GM19395 (cell line): Measurements from ENCODE around the gene FHL2.

ENCODE experiments used
- ATAC-seq: cut with Tn5 transposase; IDR thresholded peaks from one replicate; pipeline ENCODE4 v1.9.1; 2021; ENCODE audit warnings: mild to moderate bottlenecking, moderate library complexity; ENCODE audit not compliant: unreplicated experiment

FHL2 gene, protein sequence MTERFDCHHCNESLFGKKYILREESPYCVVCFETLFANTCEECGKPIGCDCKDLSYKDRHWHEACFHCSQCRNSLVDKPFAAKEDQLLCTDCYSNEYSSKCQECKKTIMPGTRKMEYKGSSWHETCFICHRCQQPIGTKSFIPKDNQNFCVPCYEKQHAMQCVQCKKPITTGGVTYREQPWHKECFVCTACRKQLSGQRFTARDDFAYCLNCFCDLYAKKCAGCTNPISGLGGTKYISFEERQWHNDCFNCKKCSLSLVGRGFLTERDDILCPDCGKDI

DNA sequence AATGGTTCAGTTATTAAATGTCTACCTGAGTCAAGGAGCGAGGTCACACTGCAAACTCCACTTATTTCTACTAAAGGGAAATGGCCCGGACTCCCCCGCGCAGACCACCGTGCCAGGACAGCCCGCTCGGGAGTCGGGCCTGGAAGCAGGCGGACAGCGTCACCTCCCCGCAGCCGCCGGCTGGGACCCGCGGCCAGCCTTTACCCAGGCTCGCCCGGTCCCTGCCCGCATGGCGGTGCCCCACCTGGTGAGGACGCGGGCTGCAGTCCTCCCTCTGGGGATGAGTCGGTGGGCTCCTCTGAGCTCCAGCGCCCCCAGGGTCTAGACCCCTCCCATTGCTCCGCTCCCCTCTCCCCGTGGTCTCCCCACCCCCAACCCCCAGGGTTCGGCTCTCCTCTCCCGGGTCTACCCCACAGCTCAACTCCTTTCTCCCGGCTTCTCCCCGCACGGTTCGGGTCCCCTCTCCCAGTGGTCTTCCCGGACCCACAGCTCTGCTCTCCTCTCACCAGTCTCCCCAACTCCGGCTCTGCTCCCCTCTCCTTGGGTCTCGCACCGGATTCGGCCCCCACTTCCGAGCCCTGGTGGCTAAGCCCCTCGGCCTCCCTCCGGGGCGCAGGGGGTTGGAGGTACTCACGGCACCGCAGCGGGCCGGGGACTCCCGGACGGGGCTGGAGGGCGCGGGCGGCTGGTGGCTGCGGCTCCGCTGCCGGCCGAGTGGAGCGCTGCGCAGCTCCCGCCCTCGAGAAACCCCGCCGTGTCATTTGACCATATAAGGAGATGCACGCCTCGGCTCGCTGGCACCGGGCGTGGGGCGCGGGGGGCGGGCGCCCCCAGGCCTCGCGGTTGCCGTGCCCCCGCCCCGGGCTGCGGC is at the start of gene FHL2:
Gene FHL2, minus strand, starts transcription at position 716 of the 871 bp plus-strand sequence. CDS start 12,535 bp downstream, outside the sequence.
- ATAC-seq: peak; percentile 97

DNA sequence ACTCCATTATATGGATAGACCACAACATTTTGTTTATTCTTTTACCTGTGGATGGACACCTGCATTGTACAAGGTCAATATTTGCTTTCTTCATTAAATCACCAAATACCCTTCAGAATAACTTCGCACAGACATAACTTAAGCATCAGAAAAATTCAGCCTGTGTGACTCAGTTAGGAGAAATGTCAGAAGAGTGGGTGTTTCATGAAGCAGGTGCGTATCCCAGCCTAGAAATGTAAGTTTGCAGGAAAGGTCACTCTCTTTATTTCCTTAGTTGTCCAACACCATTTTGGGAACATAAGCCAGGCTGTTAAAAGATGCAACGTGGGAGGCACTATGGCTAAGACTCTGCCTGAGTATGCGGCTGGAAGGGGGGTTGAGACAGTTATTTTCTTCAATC is 48.6 kb upstream of the FHL2 start:
- no peak for ATAC-seq

DNA sequence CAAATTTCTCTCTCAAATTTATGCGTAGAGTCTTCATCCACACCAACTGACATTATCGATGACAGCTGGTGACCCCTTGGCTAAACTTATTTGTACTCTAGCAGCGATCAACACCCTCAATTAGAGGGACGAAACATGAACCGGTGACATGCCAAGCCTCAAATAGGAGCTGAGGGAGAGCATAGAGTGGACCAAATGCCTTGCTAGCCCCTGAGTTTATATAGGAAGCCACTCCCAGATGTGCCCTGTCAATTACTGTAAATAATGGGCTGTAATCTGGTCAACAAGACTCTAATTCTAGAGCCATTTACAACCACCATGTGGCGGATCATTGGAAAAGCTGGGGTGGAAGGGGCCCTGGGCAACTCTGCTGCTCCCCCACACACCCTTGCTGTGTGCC is 47.6 kb upstream of the FHL2 start:
- no peak for ATAC-seq

DNA sequence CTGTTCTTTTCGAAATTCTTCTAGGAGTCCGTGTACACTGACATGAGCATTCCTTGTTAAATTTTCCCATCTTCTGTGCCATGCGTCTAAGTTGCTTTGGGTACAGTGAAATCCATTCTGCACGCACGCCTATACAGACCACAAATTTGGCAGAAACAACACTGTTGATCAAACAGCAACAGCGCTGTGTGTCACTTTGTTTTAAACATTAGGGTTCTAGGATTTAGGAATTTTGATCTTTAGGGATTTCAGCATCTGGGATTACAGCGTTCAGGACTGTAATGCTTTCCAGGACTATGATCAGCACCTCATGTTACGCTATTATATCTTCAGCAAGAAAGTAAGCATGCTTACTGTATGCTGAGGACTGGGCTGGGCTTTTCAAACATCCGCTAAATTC is 47.1 kb upstream of the FHL2 start:
- ATAC-seq: no peak

DNA sequence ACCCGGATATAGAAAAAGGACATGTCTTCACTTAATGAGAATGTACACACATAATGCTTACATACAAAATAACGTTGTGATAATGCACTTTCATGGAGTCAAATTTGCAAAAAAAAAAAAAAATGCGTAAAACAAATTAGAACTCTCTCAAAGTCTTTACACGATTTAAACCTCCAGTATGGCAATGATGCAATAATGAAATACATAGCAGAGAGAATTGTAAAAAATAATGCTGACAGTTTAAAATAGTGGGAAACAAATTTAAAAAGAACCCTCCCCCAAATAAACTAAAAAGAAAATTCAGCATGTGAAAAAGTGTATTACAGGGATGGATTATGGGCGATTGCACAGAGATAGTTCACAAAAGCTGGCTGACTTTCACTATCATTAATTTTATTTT is 46.6 kb upstream of the FHL2 start:
- ATAC-seq: no peak

DNA sequence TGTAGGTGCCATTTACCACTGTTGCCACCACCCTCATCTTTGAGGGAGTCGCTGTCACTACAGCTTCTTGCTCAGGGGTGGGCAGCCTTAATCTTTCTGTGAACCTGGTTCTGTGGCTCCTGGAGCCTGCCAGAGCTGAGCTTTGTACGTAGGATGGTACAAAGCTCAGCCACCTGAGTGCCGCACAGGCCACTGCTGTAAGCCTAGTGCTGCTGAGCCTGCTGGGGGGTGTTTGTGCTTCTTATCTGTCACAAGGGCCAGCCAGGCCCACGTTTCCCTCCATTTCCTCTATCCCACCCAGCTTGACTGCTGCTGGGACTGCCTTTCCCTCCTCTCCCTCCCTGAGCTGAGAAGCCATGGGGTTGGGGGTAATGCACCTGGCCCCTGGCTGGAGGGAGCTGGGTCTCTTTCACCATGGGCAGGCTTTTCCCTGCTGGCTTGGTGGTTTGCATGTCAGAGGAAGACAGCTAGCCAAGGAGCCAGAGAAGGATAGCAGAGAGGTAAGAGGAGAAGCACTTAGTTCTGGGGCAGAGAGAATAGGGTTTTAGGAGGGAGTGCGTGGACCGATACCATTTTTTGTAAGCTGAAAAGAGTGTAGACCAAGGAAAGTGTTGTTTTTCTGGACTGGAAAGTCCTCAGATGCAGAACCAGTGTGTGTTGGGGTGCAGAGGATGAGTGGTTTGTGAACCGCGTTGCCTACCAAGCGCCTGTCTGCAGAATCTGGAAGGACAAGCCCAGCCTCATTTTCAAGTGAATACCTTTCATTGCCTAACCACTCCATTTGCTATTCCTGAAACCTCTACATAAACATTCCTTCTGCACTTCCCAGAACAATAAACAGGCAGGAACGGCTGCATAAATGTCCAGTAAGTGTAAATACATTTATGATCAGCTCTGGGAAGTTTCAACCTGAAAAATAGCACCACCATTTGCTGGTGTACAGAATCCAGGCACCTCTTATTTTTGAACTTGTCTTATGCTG is 45.1 kb upstream of the FHL2 start:
- ATAC-seq: no peak

DNA sequence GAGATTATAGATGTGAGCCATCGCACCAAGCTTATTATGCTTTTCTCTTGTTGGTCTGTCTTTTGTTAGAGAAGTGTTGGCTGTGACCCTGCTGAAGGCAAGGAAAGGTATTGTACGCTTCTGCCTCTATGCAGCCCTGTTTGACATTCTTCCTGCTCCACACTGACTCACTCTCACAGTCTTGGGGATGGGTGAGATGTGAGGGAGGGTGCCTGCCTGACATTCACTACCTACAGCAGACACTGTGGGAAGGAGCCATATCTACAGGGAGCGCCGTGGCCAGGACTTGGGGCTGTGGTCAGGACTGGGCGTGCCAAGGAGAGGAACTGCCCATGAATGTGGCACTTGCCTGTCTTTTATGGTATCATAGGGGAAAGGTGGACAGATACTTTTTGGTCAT is 43.9 kb upstream of the FHL2 start:
- ATAC-seq: no peak

DNA sequence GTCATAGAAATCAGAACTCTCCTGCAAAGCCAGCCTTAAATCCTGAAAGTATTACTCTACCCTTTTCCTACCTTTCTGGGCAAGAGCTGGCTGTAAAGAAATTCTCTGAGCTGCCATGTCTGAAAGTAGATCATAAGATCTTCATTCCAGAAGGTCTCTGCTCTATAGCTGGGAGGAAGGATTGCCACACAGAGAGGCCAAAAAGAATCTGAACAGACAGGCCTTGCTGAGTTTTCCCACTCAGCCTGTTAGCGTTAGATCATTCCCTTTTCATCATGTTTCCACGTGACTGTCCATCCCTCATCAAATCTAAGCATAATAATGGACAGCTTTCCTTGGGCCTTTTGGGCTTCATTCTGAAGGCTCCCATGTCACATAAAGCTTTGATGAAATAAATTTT is 43.2 kb upstream of the FHL2 start:
- no peak for ATAC-seq

DNA sequence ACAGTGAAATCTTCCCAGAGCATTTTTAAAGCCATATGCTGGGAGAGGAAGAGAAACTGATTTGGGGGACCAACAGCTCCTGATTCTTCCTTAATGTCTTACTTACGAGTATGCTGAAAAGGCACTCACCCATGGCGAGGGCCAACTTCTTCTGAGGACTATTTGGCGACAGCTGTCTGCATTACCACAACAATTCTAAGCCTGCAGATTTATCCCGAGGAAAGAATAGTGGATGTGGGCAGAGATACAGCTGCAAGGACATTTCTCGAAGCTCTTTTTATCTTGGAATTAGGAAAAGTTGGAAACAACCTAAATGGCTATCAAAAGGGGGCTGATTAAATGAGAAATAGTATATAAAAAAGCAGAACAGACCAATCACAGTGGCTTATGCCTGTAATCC is 40.3 kb upstream of the FHL2 start:
- ATAC-seq: no peak

DNA sequence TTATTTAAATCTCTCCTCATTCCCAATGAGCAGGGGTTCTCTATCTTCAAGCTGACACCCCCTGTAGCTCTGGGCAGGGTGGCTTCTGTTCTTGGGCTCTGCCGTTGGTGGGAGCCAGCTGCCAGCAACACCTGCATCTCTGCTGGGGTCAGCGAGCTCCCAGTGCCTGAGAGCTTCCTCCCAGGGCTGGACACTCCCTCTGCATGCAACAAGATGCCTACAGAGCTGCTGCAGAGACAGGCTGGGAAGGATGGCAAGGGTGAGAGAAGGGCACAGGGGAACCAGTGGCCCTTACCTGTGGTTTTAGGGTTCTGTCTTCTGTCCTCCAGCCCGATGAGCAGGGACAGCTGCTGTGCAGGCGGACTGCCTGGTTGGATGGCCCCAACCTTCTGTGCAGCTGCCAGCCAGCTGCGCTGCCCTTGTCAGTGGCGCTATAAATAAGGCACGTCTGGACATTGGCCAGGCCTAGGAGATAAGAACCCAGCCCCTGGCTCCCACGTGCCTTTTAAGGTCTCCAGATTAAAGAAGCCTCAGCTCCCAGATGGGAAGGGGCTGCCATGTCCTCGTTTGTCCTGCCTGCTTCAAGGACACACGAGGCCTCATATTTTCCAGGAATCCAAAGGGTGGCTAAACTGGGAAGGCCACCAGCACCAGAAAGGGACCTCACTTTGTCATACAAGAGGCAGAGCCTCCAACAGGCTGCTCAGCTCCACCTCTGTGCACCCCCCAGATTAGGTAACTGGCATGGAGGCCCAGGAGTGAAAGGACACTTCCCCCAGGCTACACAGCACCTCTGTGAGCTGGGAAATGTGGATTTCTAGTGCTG is 39.5 kb upstream of the FHL2 start:
- ATAC-seq: no peak

DNA sequence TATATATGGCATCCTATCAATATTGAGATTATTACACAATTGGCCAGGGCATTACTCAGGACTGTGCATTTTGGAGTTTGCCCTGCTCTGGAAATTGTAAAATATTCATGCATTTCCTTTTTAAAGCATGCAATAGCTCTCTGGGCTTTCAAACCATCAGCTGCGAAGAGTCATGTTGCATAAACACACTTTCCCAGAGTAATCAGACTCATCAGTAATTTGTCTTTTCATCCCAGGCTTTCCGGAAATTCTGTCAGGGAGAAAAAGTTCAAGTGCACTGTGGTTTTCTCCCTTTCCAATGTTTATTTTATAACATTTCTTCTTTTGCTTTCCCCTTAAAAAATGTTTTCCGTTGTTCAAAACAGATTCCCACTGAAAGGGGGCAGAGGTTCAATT is 38.9 kb upstream of the FHL2 start:
- ATAC-seq: no peak

DNA sequence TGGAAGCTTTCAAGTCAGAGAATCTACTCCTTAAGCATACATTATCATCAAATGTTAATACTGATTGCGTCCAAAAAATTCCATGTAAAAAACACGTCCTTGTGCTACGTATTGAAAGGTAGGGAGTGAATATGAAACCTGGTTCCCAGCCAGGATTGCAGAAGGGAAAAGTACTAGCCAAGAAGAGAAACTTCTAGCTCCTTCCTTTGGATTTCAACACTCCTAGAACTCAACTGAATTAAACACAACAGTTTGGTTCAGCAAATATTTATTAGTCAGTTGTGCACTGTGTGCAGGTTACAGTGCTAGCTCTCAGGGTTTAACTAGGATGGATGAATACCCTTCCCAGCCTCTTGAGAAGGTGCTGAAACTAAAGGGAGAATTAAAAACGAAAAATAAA is 33.9 kb upstream of the FHL2 start:
- no peak for ATAC-seq

DNA sequence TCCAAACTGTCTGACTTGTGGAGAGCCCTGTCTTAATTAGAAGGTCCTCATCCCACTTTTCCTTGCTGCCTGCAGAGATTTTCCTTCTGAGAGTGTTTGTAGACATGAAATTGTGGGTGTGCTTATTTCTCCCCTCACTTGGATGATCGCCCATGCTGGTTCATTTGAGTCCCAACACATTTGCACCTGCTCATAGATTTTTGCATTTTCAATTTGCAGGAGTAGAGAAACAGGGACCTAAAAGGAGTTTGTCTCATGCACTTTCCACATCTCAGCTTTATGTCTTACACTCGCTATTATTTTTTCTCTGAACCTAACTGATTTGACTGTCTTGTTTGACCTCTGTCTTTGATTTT is 33.2 kb upstream of the FHL2 start:
- ATAC-seq: no peak

DNA sequence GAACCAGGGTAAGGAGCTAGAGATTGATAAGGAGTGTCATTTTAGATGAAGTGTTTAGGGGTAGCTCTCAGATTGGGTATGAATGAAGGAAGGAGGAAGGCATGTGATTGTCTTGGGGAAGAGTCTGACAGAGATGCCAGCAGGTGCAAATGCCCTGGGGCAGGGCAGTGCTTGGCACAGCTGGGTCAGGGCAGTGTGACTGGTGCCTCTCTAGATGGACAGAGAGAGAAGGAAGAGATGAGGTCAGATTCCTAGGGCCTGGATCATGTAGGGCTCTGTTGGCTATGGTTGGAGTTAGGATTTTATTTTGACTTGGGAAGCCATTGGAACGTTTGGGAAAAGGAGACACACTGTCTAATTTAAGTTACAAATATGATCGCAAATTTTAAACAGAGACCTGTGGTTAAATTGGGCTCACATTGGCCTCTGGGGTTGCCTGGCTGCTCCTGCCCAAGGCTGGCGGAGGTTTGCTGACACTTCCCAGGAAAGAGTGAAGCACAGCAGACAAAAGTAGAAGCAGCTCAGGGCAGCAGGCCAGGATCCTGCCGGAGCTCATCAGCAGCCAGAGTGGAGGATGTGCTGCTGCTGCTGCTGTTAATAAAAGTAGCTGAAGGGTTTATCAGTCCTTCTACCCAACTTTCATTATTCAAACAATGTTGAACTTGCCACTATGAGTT is 32.7 kb upstream of the FHL2 start:
- ATAC-seq: no peak

DNA sequence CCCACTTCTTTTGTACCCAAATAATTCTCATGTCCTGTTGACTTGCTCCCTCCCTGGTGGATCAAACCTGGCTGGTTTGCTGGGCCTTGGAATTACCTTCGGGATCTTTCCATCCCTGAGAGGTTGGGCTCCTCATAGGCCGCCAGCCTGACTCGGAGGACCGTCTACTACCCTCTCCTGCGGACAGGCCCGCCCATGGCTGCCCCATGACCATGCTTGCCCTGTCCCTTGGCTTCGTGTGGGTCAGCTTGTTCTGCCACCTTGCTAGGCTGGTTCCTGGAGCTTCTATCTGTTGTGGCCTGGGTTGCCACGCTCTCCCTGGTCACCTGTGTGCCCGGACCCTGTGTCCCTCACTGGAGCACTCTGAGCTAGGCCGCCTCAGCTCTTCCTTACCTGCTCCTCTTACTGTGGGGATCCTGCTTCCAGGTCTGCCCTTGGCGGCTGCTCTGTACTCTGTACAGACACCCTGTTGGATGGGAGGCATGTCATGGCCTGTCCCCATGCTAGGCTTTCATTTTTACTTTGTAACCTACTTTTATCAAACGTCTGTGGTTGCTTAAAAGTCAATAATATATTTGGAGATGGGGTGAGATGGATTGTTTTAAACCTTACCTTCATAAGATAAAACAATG is 29.7 kb upstream of the FHL2 start:
- ATAC-seq: no peak

DNA sequence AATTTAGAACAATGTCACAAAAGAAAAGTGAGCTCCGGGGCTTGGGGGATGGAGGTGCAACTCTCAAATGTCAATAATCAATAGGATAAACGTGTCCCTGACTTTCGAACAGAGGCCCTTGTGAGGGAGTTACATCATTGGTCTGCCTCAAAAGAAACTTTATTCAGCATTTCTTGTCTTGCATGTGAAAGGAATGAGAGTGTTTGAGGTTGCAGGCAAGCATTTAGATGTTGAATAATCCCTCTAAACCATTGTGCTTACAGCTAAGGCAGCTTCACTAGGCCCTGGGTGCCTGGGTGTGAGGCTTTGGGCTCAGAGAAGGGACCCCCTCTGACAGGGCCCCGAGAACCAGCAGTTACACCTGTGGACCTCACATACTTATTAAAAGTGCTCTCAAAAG is 28.6 kb upstream of the FHL2 start:
- ATAC-seq: no peak

DNA sequence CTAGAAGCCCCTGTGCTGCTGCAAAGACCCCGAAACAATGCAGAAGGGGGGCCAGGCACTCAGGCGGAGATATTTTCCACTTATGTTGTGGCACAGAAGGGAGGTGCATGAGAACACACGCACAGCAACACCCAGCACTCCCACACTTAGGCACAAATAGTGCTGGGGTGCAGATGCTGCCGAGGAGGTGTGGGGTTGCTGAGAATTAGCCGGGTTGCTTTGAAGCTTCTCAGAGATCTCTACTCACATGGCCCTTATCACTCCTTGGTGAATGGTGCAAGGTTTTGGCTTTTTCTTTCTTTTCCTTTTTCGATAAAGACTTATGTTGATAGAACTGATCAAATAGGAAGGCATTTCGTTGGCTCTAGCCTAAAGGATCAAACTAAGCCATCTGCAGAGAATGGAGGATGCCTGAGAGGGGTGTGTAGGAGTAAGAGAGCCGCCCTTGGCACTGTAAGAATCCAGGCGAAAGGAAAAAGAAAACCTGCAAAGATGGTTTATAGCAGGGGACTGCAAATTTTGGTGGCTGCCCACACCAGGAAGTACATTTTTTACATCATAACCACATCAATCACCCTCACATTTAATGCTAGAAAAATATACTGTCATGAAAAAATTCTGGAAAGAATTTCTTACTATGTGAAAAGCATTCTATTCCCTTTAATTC is 27.9 kb upstream of the FHL2 start:
- no peak for ATAC-seq

DNA sequence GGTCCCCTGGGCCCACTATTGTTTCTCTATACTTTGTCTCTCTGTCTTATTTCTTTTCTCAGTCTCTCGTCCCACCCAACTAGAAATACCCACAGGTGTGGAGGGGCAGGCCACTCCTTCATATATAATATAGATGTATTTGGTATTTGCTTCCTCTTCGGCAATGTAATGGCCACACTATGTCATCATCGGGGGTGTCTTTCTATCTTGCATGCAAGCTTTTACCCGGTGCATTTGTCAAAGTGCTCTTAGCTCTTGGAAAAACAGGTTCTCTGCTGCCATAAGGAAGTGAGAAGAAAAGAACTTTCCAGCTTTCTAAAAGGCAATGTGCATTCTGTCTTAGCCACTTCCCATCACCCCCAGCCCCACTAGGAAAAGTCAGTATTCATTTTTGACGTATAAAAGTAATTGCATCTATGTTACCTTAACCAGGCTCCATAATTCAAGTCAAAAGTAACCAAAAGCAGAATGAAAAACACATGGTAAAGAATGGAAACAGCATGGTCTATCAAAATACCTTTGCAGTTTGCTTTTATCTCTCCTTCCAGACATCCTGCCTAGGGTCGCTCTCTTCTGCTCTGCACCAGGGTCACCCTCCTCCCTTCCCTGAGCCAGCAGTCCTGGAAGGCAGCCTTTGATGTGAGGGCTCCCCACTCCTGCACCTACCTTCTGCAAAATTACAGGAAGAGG is 27.2 kb upstream of the FHL2 start:
- no peak for ATAC-seq
